DND-41 (cell line): ENCODE results near the gene NCF2.

ENCODE experiments used
- EZH2 ChIP-seq: IDR thresholded peaks from 3 replicates; pipeline ENCODE4 v1.6.1; 2012; ENCODE audit warnings: borderline replicate concordance, low read depth, mild to moderate bottlenecking, moderate library complexity, low read length, inconsistent platforms; ENCODE audit not compliant: severe bottlenecking
- TF ChIP-seq, protein P1 (sequence below): IDR thresholded peaks from 2 replicates; pipeline ENCODE4 v1.5.1; 2012; ENCODE audit warnings: borderline replicate concordance, low read length, moderate library complexity, mild to moderate bottlenecking; ENCODE audit not compliant: poor library complexity, severe bottlenecking; ENCODE audit errors: extremely low read depth

DNA sequence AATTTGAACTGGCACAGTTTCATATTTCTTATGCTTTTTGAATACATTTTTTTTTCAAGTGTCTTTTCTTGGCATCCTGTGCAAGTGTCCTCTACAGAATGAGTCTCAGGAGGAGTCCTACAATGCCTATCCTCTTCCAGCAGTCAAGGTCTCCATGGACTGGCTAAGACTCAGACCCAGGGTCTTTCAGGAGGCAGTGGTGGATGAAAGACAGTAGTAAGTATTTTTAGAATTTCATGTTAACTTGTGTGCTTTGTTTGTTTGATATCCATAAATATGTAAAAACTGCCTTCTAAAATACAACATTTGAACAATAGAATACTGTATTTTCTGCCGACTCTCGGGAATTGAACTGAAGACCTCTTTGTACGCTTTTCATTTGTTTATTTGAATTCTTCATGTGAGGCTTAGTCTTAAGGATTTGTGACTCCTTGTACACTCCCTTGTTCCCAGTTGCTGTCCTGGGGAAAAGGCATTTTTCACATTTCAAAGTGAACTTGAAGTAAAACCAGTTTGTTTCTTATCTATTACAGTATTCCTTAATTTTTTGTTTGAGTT, 56.6 kb downstream of the NCF2 start:
- TF ChIP-seq, protein P1, sequence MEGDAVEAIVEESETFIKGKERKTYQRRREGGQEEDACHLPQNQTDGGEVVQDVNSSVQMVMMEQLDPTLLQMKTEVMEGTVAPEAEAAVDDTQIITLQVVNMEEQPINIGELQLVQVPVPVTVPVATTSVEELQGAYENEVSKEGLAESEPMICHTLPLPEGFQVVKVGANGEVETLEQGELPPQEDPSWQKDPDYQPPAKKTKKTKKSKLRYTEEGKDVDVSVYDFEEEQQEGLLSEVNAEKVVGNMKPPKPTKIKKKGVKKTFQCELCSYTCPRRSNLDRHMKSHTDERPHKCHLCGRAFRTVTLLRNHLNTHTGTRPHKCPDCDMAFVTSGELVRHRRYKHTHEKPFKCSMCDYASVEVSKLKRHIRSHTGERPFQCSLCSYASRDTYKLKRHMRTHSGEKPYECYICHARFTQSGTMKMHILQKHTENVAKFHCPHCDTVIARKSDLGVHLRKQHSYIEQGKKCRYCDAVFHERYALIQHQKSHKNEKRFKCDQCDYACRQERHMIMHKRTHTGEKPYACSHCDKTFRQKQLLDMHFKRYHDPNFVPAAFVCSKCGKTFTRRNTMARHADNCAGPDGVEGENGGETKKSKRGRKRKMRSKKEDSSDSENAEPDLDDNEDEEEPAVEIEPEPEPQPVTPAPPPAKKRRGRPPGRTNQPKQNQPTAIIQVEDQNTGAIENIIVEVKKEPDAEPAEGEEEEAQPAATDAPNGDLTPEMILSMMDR: no peak
- no peak for TF ChIP-seq EZH2
